Glutamatergic neuron (in vitro differentiated cells): ENCODE results near the gene IKBKE. TPM values are rescaled to one million over a fixed set of nuclear protein-coding genes. Genes with fewer than 3 reads are reported as not detected.

Source experiments
- DNase-seq: peaks from one replicate; pipeline ENCODE4 v3.0.0; 2022
- H3K27ac Mint-ChIP-seq: one replicate; pipeline ENCODE4 v1.8.0; 2020; ENCODE audit warnings: mild to moderate bottlenecking, mixed read lengths, inconsistent platforms; ENCODE audit not compliant: unreplicated experiment
- H3K27me3 Mint-ChIP-seq: one replicate; pipeline ENCODE4 v1.8.0; 2020; ENCODE audit warnings: mild to moderate bottlenecking, moderate library complexity, mixed read lengths, inconsistent platforms; ENCODE audit not compliant: unreplicated experiment
- H3K36me3 Mint-ChIP-seq: one replicate; pipeline ENCODE4 v1.8.0; 2020; ENCODE audit warnings: mild to moderate bottlenecking, mixed read lengths, inconsistent platforms; ENCODE audit not compliant: unreplicated experiment
- H3K4me1 Mint-ChIP-seq: one replicate; pipeline ENCODE4 v1.8.0; 2020; ENCODE audit warnings: mild to moderate bottlenecking, low read depth, mixed read lengths, inconsistent platforms; ENCODE audit not compliant: unreplicated experiment
- H3K4me3 Mint-ChIP-seq: one replicate; pipeline ENCODE4 v1.8.0; 2020; ENCODE audit warnings: mild to moderate bottlenecking, mixed read lengths, inconsistent platforms; ENCODE audit not compliant: unreplicated experiment
- H3K9me3 Mint-ChIP-seq: one replicate; pipeline ENCODE4 v1.8.0; 2020; ENCODE audit warnings: mild to moderate bottlenecking, moderate library complexity, mixed read lengths, inconsistent platforms; ENCODE audit not compliant: unreplicated experiment
- CTCF ChIP-seq: fragments of 200-600 bp; sonication (generic); IDR thresholded peaks from one replicate; pipeline ENCODE4 v1.5.0; 2021; ENCODE audit not compliant: partially characterized antibody, unreplicated experiment
- total RNA-seq: library from RNA; stranded (reverse); fragmentation: NEBNext Ultra II Directional; extraction: Animal tissue kit (Norgen Biotek cat#: 25700); gene quantifications from one replicate; pipeline ENCODE4 v1.2.1, GENCODE V29; 2021; ENCODE audit not compliant: unreplicated experiment

IKBKE gene
- total RNA-seq, 1 donor from 2014 or later, result 0.20 TPM

- DNase-seq, result no peak
- Mint-ChIP-seq H3K4me1 (peaks cover 20% of the 10 kb centered on the region), H3K4me3 (no peak overlapping the region), H3K27ac (no peak overlapping the region), H3K9me3 (peaks cover 2% of the 10 kb centered on the region), H3K27me3 (no peaks in the 10 kb centered on the region), H3K36me3 (no peaks in the 10 kb centered on the region)
- no peak for TF ChIP-seq CTCF
These were observed 19.1 kb upstream of the IKBKE start for GRCh38 chr1:206451134-206451686.

- DNase-seq, result no peak
- TF ChIP-seq CTCF, result no peak
- Mint-ChIP-seq H3K36me3 (no peaks in the 10 kb centered on the region), H3K27me3 (no peaks in the 10 kb centered on the region), H3K27ac (no peak overlapping the region), H3K4me1 (peaks cover 12% of the 10 kb centered on the region), H3K4me3 (no peak overlapping the region), H3K9me3 (peaks cover 2% of the 10 kb centered on the region)
These were observed 17.2 kb upstream of the IKBKE start for GRCh38 chr1:206453111-206453510.

GRCh38 chr1:206455289-206455665, 15.0 kb upstream of the IKBKE start:
- no peak for TF ChIP-seq CTCF
- no peaks in the 10 kb centered on the region for H3K36me3 Mint-ChIP-seq
- H3K27ac Mint-ChIP-seq, result no peak overlapping the region
- H3K27me3 Mint-ChIP-seq, result peaks cover 1% of the 10 kb centered on the region
- DNase-seq, result no peak
- H3K4me3 Mint-ChIP-seq, result no peak overlapping the region
- H3K9me3 Mint-ChIP-seq, result peaks cover 2% of the 10 kb centered on the region
- H3K4me1 Mint-ChIP-seq, result peaks cover 12% of the 10 kb centered on the region

GRCh38 chr1:206455666-206456344, 14.5 kb upstream of the IKBKE start:
- H3K4me1 Mint-ChIP-seq, result peaks cover 12% of the 10 kb centered on the region
- H3K4me3 Mint-ChIP-seq, result no peak overlapping the region
- peaks cover 2% of the 10 kb centered on the region for H3K9me3 Mint-ChIP-seq
- TF ChIP-seq CTCF, result no peak
- peaks cover 2% of the 10 kb centered on the region for H3K27me3 Mint-ChIP-seq
- no peaks in the 10 kb centered on the region for H3K36me3 Mint-ChIP-seq
- H3K27ac Mint-ChIP-seq, result no peak overlapping the region
- DNase-seq, result peak; percentile 77

- peaks cover 4% of the 10 kb centered on the region for H3K36me3 Mint-ChIP-seq
- DNase-seq, result no peak
- peaks cover 12% of the 10 kb centered on the region for H3K4me1 Mint-ChIP-seq
- TF ChIP-seq CTCF, result no peak
- no peak overlapping the region for H3K27ac Mint-ChIP-seq
- peaks cover 2% of the 10 kb centered on the region for H3K9me3 Mint-ChIP-seq
- peaks cover 3% of the 10 kb centered on the region for H3K27me3 Mint-ChIP-seq
- H3K4me3 Mint-ChIP-seq, result no peak overlapping the region
These were observed 13.5 kb upstream of the IKBKE start for GRCh38 chr1:206456577-206457370.
